H9 (cell line): Measurements from ENCODE around the gene TULP3. TPM values are rescaled to one million over a fixed set of nuclear protein-coding genes. Genes with fewer than 3 reads are reported as not detected.

Experiments
- DNase-seq: peaks from one replicate; pipeline ENCODE4 v3.0.0-alpha.2; 2017
- H2AFZ ChIP-seq: one replicate; pipeline ENCODE4 v1.6.1; 2013; ENCODE audit warnings: mild to moderate bottlenecking, low read length, control low read depth, moderate library complexity
- H2AK5ac ChIP-seq: 2 replicates; pipeline ENCODE4 v1.6.1; 2013; ENCODE audit warnings: low read length, control low read depth, mixed read lengths; ENCODE audit not compliant: insufficient read length
- H2BK120ac ChIP-seq: one replicate; pipeline ENCODE4 v1.6.1; 2013; ENCODE audit warnings: low read depth, mild to moderate bottlenecking, low read length, control low read depth, inconsistent platforms; ENCODE audit not compliant: poor library complexity, severe bottlenecking
- H2BK12ac ChIP-seq: 2 replicates; pipeline ENCODE4 v1.6.1; 2013; ENCODE audit warnings: low read length, control low read depth, mixed read lengths, low read depth; ENCODE audit not compliant: insufficient read length
- H2BK15ac ChIP-seq: 2 replicates; pipeline ENCODE4 v1.6.1; 2013; ENCODE audit warnings: low read depth, low read length, control low read depth
- H2BK20ac ChIP-seq: one replicate; pipeline ENCODE4 v1.6.1; 2013; ENCODE audit warnings: low read depth, mild to moderate bottlenecking, low read length, control low read depth, inconsistent platforms; ENCODE audit not compliant: poor library complexity, severe bottlenecking
- H2BK5ac ChIP-seq: 2 replicates; pipeline ENCODE4 v1.6.1; 2013; ENCODE audit warnings: low read length, control low read depth, mixed read lengths; ENCODE audit not compliant: insufficient read length
- H3K14ac ChIP-seq: 2 replicates; pipeline ENCODE4 v1.6.1; 2013; ENCODE audit warnings: low read length, control low read depth; ENCODE audit not compliant: insufficient read depth
- H3K18ac ChIP-seq: 2 replicates; pipeline ENCODE4 v1.6.1; 2013; ENCODE audit warnings: low read depth, mild to moderate bottlenecking, mixed read lengths, low read length, control low read depth; ENCODE audit not compliant: insufficient read length
- H3K23ac ChIP-seq: 2 replicates; pipeline ENCODE4 v1.6.1; 2013; ENCODE audit warnings: low read length, control low read depth, mixed read lengths, low read depth; ENCODE audit not compliant: insufficient read length
- H3K23me2 ChIP-seq: 2 replicates; pipeline ENCODE4 v1.6.1; 2013; ENCODE audit warnings: low read depth, mild to moderate bottlenecking, mixed read lengths, low read length, control low read depth; ENCODE audit not compliant: insufficient read length, poor library complexity, severe bottlenecking
- H3K27ac ChIP-seq: 2 replicates; pipeline ENCODE4 v1.5.1; 2013; ENCODE audit warnings: low read length, control low read depth, mixed read lengths, low read depth; ENCODE audit not compliant: insufficient read length
- H3K27me3 ChIP-seq: 2 replicates; pipeline ENCODE4 v1.6.1; 2013; ENCODE audit warnings: low read length, control low read depth, inconsistent platforms; ENCODE audit not compliant: insufficient read depth
- H3K4ac ChIP-seq: 2 replicates; pipeline ENCODE4 v1.6.1; 2013; ENCODE audit warnings: low read depth, mild to moderate bottlenecking, control low read depth, inconsistent platforms, low read length, moderate library complexity
- H3K4me1 ChIP-seq: 2 replicates; pipeline ENCODE4 v1.6.1; 2013; ENCODE audit warnings: low read length, control low read depth, inconsistent platforms; ENCODE audit not compliant: insufficient read depth
- H3K4me2 ChIP-seq: 2 replicates; pipeline ENCODE4 v1.6.1; 2013; ENCODE audit warnings: low read length, control low read depth, mixed read lengths; ENCODE audit not compliant: insufficient read length, insufficient read depth
- H3K56ac ChIP-seq: 2 replicates; pipeline ENCODE4 v1.6.1; 2013; ENCODE audit warnings: low read depth, mild to moderate bottlenecking, mixed read lengths, low read length, control low read depth; ENCODE audit not compliant: insufficient read length
- H3K79me1 ChIP-seq: 2 replicates; pipeline ENCODE4 v1.6.1; 2013; ENCODE audit warnings: low read depth, mild to moderate bottlenecking, moderate library complexity, low read length, control low read depth, inconsistent platforms; ENCODE audit not compliant: insufficient read depth, poor library complexity, severe bottlenecking
- H3K79me2 ChIP-seq: 2 replicates; pipeline ENCODE4 v1.6.1; 2013; ENCODE audit warnings: low read length, control low read depth, inconsistent platforms; ENCODE audit not compliant: insufficient read depth
- H3K9ac ChIP-seq: 2 replicates; pipeline ENCODE4 v1.6.1; 2013; ENCODE audit warnings: low read length, control low read depth, mixed read lengths; ENCODE audit not compliant: insufficient read length; ENCODE audit errors: extremely low read depth
- H3K9me3 ChIP-seq: one replicate; pipeline ENCODE4 v1.6.1; 2013; ENCODE audit warnings: low read depth, low read length, inconsistent platforms; ENCODE audit not compliant: control insufficient read depth
- H3T11ph ChIP-seq: one replicate; pipeline ENCODE4 v1.6.1; 2013; ENCODE audit warnings: mild to moderate bottlenecking, low read length, control low read depth, inconsistent platforms
- H4K20me1 ChIP-seq: one replicate; pipeline ENCODE4 v1.6.1; 2013; ENCODE audit not compliant: control insufficient read depth, insufficient read length, insufficient read depth
- H4K5ac ChIP-seq: 2 replicates; pipeline ENCODE4 v1.6.1; 2013; ENCODE audit warnings: low read depth, mild to moderate bottlenecking, mixed read lengths, low read length, control low read depth; ENCODE audit not compliant: insufficient read length
- H4K8ac ChIP-seq: replicated peaks from 2 replicates; pipeline ENCODE4 v1.6.1; 2013; ENCODE audit warnings: low read length, control low read depth, mixed read lengths, low read depth; ENCODE audit not compliant: insufficient read length
- H4K91ac ChIP-seq: 2 replicates; pipeline ENCODE4 v1.6.1; 2013; ENCODE audit warnings: low read depth, mild to moderate bottlenecking, moderate library complexity, mixed read lengths, low read length, control low read depth; ENCODE audit not compliant: insufficient read length
- H3K27ac Mint-ChIP-seq, 3 experiments: 2 replicates in 2 of 3; 3 replicates in 1 of 3; pipeline ENCODE4 v1.8.0; 2020 to 2021; ENCODE audit warnings: mixed read lengths in 3 of 3, mild to moderate bottlenecking in 1 of 3, moderate library complexity in 1 of 3
- H3K27me3 Mint-ChIP-seq: 2 replicates; pipeline ENCODE4 v1.8.0; 2021; ENCODE audit warnings: low read depth, mild to moderate bottlenecking, moderate library complexity, mixed read lengths
- H3K36me3 Mint-ChIP-seq, 3 experiments: 2 replicates in 2 of 3; 3 replicates in 1 of 3; pipeline ENCODE4 v1.8.0; 2020 to 2021; ENCODE audit warnings: low read depth in 3 of 3, mixed read lengths in 3 of 3; ENCODE audit not compliant: insufficient read depth in 1 of 3
- H3K4me1 Mint-ChIP-seq, 2 experiments: 2 replicates each; pipeline ENCODE4 v1.8.0; 2020; ENCODE audit warnings: mixed read lengths in 2 of 2
- H3K4me3 Mint-ChIP-seq, 2 experiments: 2 replicates in 1 of 2; 3 replicates in 1 of 2; pipeline ENCODE4 v1.8.0; 2020 to 2021; ENCODE audit warnings: mild to moderate bottlenecking in 2 of 2, mixed read lengths in 2 of 2, moderate library complexity in 1 of 2
- H3K9me3 Mint-ChIP-seq, 2 experiments: 2 replicates in 1 of 2; 3 replicates in 1 of 2; pipeline ENCODE4 v1.8.0; 2020; ENCODE audit warnings: mild to moderate bottlenecking in 2 of 2, mixed read lengths in 2 of 2, moderate library complexity in 1 of 2
- WGBS: extraction: QIAGEN DNeasy Blood & Tissue Kit; methylation state at CpG from one replicate; pipeline ENCODE4 v1.1.7; 2013; ENCODE audit warnings: missing lambda C conversion rate, low lambda C conversion rate, mixed read lengths; ENCODE audit not compliant: insufficient read length; ENCODE audit errors: extremely low coverage; 5-methylcytosine and 5-hydroxymethylcytosine counted together
- total RNA-seq: library from RNA; stranded (reverse); gene quantifications from 2 replicates; pipeline ENCODE4 v1.2.1, GENCODE V29; 2021
- TF ChIP-seq, protein P1 (sequence below): fragments of 200-600 bp; sonication (generic); conservative IDR thresholded peaks from 3 replicates; pipeline ENCODE4 v1.8.0; 2021; ENCODE audit warnings: antibody characterized with exemption, mild to moderate bottlenecking

TULP3 gene
- total RNA-seq, 1 experiment from 2014 or later: 22.3 TPM

- no peak overlapping the region for H2BK12ac ChIP-seq
- no peak overlapping the region for H2BK5ac ChIP-seq
- TF ChIP-seq, protein P1, sequence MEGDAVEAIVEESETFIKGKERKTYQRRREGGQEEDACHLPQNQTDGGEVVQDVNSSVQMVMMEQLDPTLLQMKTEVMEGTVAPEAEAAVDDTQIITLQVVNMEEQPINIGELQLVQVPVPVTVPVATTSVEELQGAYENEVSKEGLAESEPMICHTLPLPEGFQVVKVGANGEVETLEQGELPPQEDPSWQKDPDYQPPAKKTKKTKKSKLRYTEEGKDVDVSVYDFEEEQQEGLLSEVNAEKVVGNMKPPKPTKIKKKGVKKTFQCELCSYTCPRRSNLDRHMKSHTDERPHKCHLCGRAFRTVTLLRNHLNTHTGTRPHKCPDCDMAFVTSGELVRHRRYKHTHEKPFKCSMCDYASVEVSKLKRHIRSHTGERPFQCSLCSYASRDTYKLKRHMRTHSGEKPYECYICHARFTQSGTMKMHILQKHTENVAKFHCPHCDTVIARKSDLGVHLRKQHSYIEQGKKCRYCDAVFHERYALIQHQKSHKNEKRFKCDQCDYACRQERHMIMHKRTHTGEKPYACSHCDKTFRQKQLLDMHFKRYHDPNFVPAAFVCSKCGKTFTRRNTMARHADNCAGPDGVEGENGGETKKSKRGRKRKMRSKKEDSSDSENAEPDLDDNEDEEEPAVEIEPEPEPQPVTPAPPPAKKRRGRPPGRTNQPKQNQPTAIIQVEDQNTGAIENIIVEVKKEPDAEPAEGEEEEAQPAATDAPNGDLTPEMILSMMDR: no peak
- peaks cover 7% of the 10 kb centered on the region for H3K79me1 ChIP-seq
- no peak overlapping the region for H4K91ac ChIP-seq
- H3K27ac Mint-ChIP-seq: peak overlapping the region in 1 of 3 experiments; percentile 85; a peak in 1 of 7 replicates
- H3K79me2 ChIP-seq: peaks cover 18% of the 10 kb centered on the region; the same call in 1 of the 2 replicates
- no peaks in the 10 kb centered on the region for H3K27me3 Mint-ChIP-seq
- H3K4me1 Mint-ChIP-seq: peaks cover 14 to 16% of the 10 kb centered on the region in 2 experiments
- no peak overlapping the region for H2AFZ ChIP-seq
- H3K4me3 Mint-ChIP-seq: no peak overlapping the region
- H4K8ac ChIP-seq: no peak overlapping the region
- H3K4me2 ChIP-seq: no peak overlapping the region
- no peak overlapping the region for H3K9ac ChIP-seq
- H3K27me3 ChIP-seq: no peaks in the 10 kb centered on the region
- H2BK20ac ChIP-seq: no peak overlapping the region
- H3K4ac ChIP-seq: no peak overlapping the region; the same call in 1 of the 2 replicates
- no peak overlapping the region for H4K5ac ChIP-seq
- no peaks in the 10 kb centered on the region for H4K20me1 ChIP-seq
- no peak overlapping the region for H2BK120ac ChIP-seq
- no peak overlapping the region for H3T11ph ChIP-seq
- H2AK5ac ChIP-seq: no peak overlapping the region
- no peaks in the 10 kb centered on the region for H3K9me3 ChIP-seq
- peaks cover 17 to 55% (median 29%) of the 10 kb centered on the region in 3 experiments for H3K36me3 Mint-ChIP-seq
- H3K9me3 Mint-ChIP-seq: no peaks in the 10 kb centered on the region
- H3K14ac ChIP-seq: no peak overlapping the region; the same call in 1 of the 2 replicates
- DNase-seq: no peak
- no peak overlapping the region for H3K56ac ChIP-seq
- H3K23ac ChIP-seq: no peak overlapping the region
- no peaks in the 10 kb centered on the region for H3K4me1 ChIP-seq
- no peaks in the 10 kb centered on the region for H3K23me2 ChIP-seq
- no CpG with 5 or more reads among the region's 13 CpGs for WGBS
- H3K27ac ChIP-seq: no peak overlapping the region
- H2BK15ac ChIP-seq: no peak overlapping the region
- no peak overlapping the region for H3K18ac ChIP-seq
Measured at GRCh38 chr12:2982361-2982760, 91.7 kb downstream of the TULP3 start.
